K562 (cell line): ENCODE data around the gene GALNT15.

ENCODE experiments used
- CC2D1A ChIP-seq: fragments of 450-650 bp; IDR thresholded peaks from 2 replicates; pipeline ENCODE4 v1.6.1; 2017; ENCODE audit warnings: mild to moderate bottlenecking
- FOXK2 ChIP-seq, 2 experiments: fragments of 450-650 bp; IDR thresholded peaks in 1 of 2; conservative IDR thresholded peaks in 1 of 2; 2 replicates each; pipeline ENCODE4 v1.6.1; 2016; ENCODE audit warnings: low read depth in 2 of 2, mild to moderate bottlenecking in 1 of 2
- KDM1A ChIP-seq, 2 experiments: fragments of 450-650 bp; IDR thresholded peaks; 2 replicates each; pipeline ENCODE4 v1.6.1; 2016; ENCODE audit warnings: mild to moderate bottlenecking in 2 of 2
- TRIM24 ChIP-seq, 2 experiments: fragments of 450-650 bp; IDR thresholded peaks; 2 replicates each; pipeline ENCODE4 v1.6.1; 2016
- TF ChIP-seq, protein P1 (sequence below): sonication (generic); formaldehyde crosslinking; IDR thresholded peaks from 2 replicates; pipeline ENCODE4 v1.5.0; 2020; ENCODE audit warnings: missing genetic modification reagents
- TF ChIP-seq, protein P2 (sequence below): fragments of 450-650 bp; IDR thresholded peaks from 2 replicates; pipeline ENCODE4 v1.6.1; 2016; ENCODE audit warnings: mild to moderate bottlenecking
- TF ChIP-seq, protein P3 (sequence below): fragments of 450-650 bp; formaldehyde crosslinking; IDR thresholded peaks from 2 replicates; pipeline ENCODE4 v1.4.0; 2022; ENCODE audit warnings: missing genetic modification characterization
- TF ChIP-seq, protein P4 (sequence below): sonication (generic); formaldehyde crosslinking; IDR thresholded peaks from 2 replicates; pipeline ENCODE4 v1.8.0; 2022; ENCODE audit warnings: mild to moderate bottlenecking, missing genetic modification reagents, borderline replicate concordance
- TF ChIP-seq, protein P5 (sequence below): fragments of 200-800 bp; sonication (Bioruptor generic); IDR thresholded peaks from 2 replicates; pipeline ENCODE4 v1.6.1; 2016; ENCODE audit warnings: missing genetic modification characterization, missing compliant biosample characterization
- TF ChIP-seq, protein P6 (sequence below), 3 experiments: IDR thresholded peaks in 2 of 3; conservative IDR thresholded peaks in 1 of 3; 2 replicates each; pipeline ENCODE4 v1.5.1; 2011 to 2012; ENCODE audit warnings: low read length in 3 of 3, mild to moderate bottlenecking in 3 of 3, control low read depth in 2 of 3, improper control_type of control experiment in 1 of 3, inconsistent platforms in 1 of 3, low read depth in 1 of 3, mixed read lengths in 1 of 3, moderate library complexity in 1 of 3; ENCODE audit not compliant: insufficient read depth in 2 of 3

DNA sequence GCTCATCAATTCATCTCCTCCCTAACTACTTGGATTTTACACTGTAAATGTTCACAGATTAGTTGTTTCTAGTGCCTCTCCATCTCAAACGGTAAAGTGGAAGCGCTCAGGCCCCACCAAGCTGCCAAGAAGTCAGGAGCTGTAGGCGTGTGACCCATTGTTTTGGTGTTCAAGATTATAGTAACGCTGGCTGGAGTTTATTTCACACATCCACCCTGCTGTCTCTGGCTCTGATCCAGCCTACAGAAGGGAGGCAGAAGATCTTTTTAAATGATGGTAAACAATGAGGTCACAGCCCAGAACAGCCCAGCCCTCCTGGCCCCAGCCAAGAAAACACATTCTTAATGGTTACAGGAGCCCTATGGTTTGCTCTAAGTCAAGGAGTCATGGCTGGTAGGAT, 25.7 kb upstream of the GALNT15 start:
- TF ChIP-seq, protein P1, sequence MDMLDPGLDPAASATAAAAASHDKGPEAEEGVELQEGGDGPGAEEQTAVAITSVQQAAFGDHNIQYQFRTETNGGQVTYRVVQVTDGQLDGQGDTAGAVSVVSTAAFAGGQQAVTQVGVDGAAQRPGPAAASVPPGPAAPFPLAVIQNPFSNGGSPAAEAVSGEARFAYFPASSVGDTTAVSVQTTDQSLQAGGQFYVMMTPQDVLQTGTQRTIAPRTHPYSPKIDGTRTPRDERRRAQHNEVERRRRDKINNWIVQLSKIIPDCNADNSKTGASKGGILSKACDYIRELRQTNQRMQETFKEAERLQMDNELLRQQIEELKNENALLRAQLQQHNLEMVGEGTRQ (CRISPR knock-in tag), result no peak
- TF ChIP-seq CC2D1A (no peak), KDM1A (IDR thresholded peaks at IDR 0.05) (no peak), TRIM24 (IDR thresholded peaks at IDR 0.05) (no peak), FOXK2 (conservative IDR thresholded peaks at IDR 0.05 in 1 of 2, IDR thresholded peaks at IDR 0.05 in 1 of 2; ENCODE audit: low read depth in 2 of 2) (no peak)
- TF ChIP-seq, protein P2, sequence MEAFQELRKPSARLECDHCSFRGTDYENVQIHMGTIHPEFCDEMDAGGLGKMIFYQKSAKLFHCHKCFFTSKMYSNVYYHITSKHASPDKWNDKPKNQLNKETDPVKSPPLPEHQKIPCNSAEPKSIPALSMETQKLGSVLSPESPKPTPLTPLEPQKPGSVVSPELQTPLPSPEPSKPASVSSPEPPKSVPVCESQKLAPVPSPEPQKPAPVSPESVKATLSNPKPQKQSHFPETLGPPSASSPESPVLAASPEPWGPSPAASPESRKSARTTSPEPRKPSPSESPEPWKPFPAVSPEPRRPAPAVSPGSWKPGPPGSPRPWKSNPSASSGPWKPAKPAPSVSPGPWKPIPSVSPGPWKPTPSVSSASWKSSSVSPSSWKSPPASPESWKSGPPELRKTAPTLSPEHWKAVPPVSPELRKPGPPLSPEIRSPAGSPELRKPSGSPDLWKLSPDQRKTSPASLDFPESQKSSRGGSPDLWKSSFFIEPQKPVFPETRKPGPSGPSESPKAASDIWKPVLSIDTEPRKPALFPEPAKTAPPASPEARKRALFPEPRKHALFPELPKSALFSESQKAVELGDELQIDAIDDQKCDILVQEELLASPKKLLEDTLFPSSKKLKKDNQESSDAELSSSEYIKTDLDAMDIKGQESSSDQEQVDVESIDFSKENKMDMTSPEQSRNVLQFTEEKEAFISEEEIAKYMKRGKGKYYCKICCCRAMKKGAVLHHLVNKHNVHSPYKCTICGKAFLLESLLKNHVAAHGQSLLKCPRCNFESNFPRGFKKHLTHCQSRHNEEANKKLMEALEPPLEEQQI, result no peak
- TF ChIP-seq, protein P3, sequence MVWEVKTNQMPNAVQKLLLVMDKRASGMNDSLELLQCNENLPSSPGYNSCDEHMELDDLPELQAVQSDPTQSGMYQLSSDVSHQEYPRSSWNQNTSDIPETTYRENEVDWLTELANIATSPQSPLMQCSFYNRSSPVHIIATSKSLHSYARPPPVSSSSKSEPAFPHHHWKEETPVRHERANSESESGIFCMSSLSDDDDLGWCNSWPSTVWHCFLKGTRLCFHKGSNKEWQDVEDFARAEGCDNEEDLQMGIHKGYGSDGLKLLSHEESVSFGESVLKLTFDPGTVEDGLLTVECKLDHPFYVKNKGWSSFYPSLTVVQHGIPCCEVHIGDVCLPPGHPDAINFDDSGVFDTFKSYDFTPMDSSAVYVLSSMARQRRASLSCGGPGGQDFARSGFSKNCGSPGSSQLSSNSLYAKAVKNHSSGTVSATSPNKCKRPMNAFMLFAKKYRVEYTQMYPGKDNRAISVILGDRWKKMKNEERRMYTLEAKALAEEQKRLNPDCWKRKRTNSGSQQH (CRISPR knock-in tag), result no peak
- TF ChIP-seq, protein P4, sequence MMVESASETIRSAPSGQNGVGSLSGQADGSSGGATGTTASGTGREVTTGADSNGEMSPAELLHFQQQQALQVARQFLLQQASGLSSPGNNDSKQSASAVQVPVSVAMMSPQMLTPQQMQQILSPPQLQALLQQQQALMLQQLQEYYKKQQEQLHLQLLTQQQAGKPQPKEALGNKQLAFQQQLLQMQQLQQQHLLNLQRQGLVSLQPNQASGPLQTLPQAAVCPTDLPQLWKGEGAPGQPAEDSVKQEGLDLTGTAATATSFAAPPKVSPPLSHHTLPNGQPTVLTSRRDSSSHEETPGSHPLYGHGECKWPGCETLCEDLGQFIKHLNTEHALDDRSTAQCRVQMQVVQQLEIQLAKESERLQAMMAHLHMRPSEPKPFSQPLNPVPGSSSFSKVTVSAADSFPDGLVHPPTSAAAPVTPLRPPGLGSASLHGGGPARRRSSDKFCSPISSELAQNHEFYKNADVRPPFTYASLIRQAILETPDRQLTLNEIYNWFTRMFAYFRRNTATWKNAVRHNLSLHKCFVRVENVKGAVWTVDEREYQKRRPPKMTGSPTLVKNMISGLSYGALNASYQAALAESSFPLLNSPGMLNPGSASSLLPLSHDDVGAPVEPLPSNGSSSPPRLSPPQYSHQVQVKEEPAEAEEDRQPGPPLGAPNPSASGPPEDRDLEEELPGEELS (CRISPR knock-in tag), result no peak
- TF ChIP-seq, protein P5, sequence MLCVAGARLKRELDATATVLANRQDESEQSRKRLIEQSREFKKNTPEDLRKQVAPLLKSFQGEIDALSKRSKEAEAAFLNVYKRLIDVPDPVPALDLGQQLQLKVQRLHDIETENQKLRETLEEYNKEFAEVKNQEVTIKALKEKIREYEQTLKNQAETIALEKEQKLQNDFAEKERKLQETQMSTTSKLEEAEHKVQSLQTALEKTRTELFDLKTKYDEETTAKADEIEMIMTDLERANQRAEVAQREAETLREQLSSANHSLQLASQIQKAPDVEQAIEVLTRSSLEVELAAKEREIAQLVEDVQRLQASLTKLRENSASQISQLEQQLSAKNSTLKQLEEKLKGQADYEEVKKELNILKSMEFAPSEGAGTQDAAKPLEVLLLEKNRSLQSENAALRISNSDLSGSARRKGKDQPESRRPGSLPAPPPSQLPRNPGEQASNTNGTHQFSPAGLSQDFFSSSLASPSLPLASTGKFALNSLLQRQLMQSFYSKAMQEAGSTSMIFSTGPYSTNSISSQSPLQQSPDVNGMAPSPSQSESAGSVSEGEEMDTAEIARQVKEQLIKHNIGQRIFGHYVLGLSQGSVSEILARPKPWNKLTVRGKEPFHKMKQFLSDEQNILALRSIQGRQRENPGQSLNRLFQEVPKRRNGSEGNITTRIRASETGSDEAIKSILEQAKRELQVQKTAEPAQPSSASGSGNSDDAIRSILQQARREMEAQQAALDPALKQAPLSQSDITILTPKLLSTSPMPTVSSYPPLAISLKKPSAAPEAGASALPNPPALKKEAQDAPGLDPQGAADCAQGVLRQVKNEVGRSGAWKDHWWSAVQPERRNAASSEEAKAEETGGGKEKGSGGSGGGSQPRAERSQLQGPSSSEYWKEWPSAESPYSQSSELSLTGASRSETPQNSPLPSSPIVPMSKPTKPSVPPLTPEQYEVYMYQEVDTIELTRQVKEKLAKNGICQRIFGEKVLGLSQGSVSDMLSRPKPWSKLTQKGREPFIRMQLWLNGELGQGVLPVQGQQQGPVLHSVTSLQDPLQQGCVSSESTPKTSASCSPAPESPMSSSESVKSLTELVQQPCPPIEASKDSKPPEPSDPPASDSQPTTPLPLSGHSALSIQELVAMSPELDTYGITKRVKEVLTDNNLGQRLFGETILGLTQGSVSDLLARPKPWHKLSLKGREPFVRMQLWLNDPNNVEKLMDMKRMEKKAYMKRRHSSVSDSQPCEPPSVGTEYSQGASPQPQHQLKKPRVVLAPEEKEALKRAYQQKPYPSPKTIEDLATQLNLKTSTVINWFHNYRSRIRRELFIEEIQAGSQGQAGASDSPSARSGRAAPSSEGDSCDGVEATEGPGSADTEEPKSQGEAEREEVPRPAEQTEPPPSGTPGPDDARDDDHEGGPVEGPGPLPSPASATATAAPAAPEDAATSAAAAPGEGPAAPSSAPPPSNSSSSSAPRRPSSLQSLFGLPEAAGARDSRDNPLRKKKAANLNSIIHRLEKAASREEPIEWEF (CRISPR knock-in tag), result no peak
- TF ChIP-seq, protein P6, sequence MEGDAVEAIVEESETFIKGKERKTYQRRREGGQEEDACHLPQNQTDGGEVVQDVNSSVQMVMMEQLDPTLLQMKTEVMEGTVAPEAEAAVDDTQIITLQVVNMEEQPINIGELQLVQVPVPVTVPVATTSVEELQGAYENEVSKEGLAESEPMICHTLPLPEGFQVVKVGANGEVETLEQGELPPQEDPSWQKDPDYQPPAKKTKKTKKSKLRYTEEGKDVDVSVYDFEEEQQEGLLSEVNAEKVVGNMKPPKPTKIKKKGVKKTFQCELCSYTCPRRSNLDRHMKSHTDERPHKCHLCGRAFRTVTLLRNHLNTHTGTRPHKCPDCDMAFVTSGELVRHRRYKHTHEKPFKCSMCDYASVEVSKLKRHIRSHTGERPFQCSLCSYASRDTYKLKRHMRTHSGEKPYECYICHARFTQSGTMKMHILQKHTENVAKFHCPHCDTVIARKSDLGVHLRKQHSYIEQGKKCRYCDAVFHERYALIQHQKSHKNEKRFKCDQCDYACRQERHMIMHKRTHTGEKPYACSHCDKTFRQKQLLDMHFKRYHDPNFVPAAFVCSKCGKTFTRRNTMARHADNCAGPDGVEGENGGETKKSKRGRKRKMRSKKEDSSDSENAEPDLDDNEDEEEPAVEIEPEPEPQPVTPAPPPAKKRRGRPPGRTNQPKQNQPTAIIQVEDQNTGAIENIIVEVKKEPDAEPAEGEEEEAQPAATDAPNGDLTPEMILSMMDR (IDR thresholded peaks at IDR 0.05 in 2 of 3, conservative IDR thresholded peaks at IDR 0.05 in 1 of 3; ENCODE audit: insufficient read depth in 2 of 3, low read depth in 1 of 3, low read length in 3 of 3), result no peak
